ENCODE data around the gene SENP3. TPM values are rescaled to one million over a fixed set of nuclear protein-coding genes. Genes with fewer than 3 reads are reported as not detected.

The SENP3 gene
- total and polyA plus RNA-seq, 2 of the 13 experiments (the other 11 are each of a cell fraction or from before 2014, with no cell fraction given) = 55.8 to 75.4 TPM

DNA sequence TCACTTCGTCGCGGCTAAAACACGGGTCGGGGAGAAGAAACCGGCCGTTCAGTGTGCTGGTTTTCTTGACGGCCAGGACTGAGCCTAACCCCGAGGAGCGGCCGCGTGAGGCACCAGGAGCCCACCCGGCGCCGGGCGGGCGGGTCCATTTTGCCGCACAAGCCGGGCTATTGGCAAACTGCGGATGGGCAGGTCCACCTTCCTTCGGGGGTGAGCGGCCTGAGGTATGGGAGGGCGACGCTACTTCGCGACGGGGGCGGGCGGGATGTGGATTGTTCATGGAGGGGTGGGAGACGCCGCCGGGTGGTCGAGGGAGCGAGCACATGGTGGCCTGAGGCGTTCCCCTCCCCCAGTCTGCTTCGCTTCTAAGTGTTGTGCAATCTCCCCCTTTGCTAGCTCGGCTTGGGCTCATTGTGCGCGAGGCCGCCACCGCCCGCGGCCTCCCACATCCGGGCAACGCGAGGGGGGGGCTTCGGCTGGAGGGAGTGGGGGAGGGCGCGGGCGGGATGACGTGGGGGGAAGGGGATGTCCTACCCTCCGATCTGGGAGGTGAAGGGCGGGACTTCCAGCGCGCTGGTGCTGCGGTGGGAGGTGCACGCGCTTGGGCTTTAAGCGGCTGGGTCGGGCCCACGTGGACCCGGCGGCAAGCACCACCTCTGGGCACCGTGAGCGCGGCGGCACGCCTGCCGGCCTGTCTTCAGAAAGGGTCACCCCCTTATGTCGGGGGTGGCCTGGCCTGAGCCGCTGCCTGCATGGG, 11.8 kb downstream of the SENP3 start (continued):
- TF ChIP-seq, protein P1, sequence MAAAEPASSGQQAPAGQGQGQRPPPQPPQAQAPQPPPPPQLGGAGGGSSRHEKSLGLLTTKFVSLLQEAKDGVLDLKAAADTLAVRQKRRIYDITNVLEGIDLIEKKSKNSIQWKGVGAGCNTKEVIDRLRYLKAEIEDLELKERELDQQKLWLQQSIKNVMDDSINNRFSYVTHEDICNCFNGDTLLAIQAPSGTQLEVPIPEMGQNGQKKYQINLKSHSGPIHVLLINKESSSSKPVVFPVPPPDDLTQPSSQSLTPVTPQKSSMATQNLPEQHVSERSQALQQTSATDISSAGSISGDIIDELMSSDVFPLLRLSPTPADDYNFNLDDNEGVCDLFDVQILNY (CRISPR knock-in tag; conservative IDR thresholded peaks at IDR 0.05) = 0 out of 2 replicates have a peak, but pooled peaks have one; percentile 30
- no peak for TF ChIP-seq JDP2 (CRISPR knock-in tag; IDR thresholded peaks at IDR 0.05; ENCODE audit: borderline replicate concordance)
- TF ChIP-seq, protein P2, sequence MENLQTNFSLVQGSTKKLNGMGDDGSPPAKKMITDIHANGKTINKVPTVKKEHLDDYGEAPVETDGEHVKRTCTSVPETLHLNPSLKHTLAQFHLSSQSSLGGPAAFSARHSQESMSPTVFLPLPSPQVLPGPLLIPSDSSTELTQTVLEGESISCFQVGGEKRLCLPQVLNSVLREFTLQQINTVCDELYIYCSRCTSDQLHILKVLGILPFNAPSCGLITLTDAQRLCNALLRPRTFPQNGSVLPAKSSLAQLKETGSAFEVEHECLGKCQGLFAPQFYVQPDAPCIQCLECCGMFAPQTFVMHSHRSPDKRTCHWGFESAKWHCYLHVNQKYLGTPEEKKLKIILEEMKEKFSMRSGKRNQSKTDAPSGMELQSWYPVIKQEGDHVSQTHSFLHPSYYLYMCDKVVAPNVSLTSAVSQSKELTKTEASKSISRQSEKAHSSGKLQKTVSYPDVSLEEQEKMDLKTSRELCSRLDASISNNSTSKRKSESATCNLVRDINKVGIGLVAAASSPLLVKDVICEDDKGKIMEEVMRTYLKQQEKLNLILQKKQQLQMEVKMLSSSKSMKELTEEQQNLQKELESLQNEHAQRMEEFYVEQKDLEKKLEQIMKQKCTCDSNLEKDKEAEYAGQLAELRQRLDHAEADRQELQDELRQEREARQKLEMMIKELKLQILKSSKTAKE (CRISPR knock-in tag; IDR thresholded peaks at IDR 0.05; ENCODE audit: borderline replicate concordance) = no peak; the same call in 1 of the 2 replicates
- TF ChIP-seq ZC3H4 (CRISPR knock-in tag; IDR thresholded peaks at IDR 0.05; ENCODE audit: borderline replicate concordance) = peak; percentile 92; the same call in 1 of the 2 replicates
- TF ChIP-seq ZNF619 (CRISPR knock-in tag; IDR thresholded peaks at IDR 0.05) = peak; percentile 42
- no peak for TF ChIP-seq DPF2 (CRISPR knock-in tag; IDR thresholded peaks at IDR 0.05; ENCODE audit: borderline replicate concordance, low read depth)
- no peak for TF ChIP-seq ZNF720 (CRISPR knock-in tag; IDR thresholded peaks at IDR 0.05)
- peak; percentile 67 for TF ChIP-seq RXRA (CRISPR knock-in tag; IDR thresholded peaks at IDR 0.05)
- no peak for TF ChIP-seq GATA4 (IDR thresholded peaks at IDR 0.05; ENCODE audit: borderline replicate concordance, low read depth)
- TF ChIP-seq CEBPB (IDR thresholded peaks at IDR 0.05; ENCODE audit: borderline replicate concordance, low read depth, low read length) = peak; percentile 99
- no peak for TF ChIP-seq RORA (CRISPR knock-in tag; IDR thresholded peaks at IDR 0.05)
- TF ChIP-seq, protein P3, sequence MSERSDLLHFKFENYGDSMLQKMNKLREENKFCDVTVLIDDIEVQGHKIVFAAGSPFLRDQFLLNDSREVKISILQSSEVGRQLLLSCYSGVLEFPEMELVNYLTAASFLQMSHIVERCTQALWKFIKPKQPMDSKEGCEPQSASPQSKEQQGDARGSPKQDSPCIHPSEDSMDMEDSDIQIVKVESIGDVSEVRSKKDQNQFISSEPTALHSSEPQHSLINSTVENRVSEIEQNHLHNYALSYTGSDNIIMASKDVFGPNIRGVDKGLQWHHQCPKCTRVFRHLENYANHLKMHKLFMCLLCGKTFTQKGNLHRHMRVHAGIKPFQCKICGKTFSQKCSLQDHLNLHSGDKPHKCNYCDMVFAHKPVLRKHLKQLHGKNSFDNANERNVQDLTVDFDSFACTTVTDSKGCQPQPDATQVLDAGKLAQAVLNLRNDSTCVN (CRISPR knock-in tag; IDR thresholded peaks at IDR 0.05; ENCODE audit: borderline replicate concordance) = 0 out of 2 replicates have a peak, but pooled peaks have one; percentile 12
- TF ChIP-seq, protein P4, sequence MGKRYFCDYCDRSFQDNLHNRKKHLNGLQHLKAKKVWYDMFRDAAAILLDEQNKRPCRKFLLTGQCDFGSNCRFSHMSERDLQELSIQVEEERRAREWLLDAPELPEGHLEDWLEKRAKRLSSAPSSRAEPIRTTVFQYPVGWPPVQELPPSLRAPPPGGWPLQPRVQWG (CRISPR knock-in tag; IDR thresholded peaks at IDR 0.05; ENCODE audit: borderline replicate concordance, low read depth) = no peak
- no peak for TF ChIP-seq FOXM1 (CRISPR knock-in tag; IDR thresholded peaks at IDR 0.05)
- TF ChIP-seq CBX5 (CRISPR knock-in tag; IDR thresholded peaks at IDR 0.05; ENCODE audit: borderline replicate concordance) = peak; percentile 31; the same call in 1 of the 2 replicates
- TF ChIP-seq ZNF33A (CRISPR knock-in tag; IDR thresholded peaks at IDR 0.05; ENCODE audit: borderline replicate concordance) = no peak
- TF ChIP-seq, protein P5, sequence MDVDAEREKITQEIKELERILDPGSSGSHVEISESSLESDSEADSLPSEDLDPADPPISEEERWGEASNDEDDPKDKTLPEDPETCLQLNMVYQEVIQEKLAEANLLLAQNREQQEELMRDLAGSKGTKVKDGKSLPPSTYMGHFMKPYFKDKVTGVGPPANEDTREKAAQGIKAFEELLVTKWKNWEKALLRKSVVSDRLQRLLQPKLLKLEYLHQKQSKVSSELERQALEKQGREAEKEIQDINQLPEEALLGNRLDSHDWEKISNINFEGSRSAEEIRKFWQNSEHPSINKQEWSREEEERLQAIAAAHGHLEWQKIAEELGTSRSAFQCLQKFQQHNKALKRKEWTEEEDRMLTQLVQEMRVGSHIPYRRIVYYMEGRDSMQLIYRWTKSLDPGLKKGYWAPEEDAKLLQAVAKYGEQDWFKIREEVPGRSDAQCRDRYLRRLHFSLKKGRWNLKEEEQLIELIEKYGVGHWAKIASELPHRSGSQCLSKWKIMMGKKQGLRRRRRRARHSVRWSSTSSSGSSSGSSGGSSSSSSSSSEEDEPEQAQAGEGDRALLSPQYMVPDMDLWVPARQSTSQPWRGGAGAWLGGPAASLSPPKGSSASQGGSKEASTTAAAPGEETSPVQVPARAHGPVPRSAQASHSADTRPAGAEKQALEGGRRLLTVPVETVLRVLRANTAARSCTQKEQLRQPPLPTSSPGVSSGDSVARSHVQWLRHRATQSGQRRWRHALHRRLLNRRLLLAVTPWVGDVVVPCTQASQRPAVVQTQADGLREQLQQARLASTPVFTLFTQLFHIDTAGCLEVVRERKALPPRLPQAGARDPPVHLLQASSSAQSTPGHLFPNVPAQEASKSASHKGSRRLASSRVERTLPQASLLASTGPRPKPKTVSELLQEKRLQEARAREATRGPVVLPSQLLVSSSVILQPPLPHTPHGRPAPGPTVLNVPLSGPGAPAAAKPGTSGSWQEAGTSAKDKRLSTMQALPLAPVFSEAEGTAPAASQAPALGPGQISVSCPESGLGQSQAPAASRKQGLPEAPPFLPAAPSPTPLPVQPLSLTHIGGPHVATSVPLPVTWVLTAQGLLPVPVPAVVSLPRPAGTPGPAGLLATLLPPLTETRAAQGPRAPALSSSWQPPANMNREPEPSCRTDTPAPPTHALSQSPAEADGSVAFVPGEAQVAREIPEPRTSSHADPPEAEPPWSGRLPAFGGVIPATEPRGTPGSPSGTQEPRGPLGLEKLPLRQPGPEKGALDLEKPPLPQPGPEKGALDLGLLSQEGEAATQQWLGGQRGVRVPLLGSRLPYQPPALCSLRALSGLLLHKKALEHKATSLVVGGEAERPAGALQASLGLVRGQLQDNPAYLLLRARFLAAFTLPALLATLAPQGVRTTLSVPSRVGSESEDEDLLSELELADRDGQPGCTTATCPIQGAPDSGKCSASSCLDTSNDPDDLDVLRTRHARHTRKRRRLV (CRISPR knock-in tag; IDR thresholded peaks at IDR 0.05) = no peak
- TF ChIP-seq TSC22D2 (CRISPR knock-in tag; IDR thresholded peaks at IDR 0.05; ENCODE audit: borderline replicate concordance) = 0 out of 2 replicates have a peak, but pooled peaks have one; percentile 62
